GM06990 (cell line): Measurements from ENCODE around the gene KLF13.
"Not testable (repeated sequence)": the region's sequence is repeated elsewhere in the genome, so short reads cannot be mapped to it uniquely, and the experiment has no call there.

ENCODE experiments used
- DNase-seq: peaks from one replicate; pipeline ENCODE4 v3.0.0-alpha.2; 2011; ENCODE audit not compliant: insufficient read length; ENCODE audit errors: extremely low read depth
- H3K27me3 ChIP-seq: replicated peaks from 2 replicates; pipeline ENCODE4 v1.6.0; 2011; ENCODE audit warnings: low read length; ENCODE audit not compliant: control insufficient read depth, insufficient read depth
- H3K36me3 ChIP-seq: 2 replicates; pipeline ENCODE4 v1.5.1; 2011; ENCODE audit warnings: low read length; ENCODE audit not compliant: control insufficient read depth, insufficient read depth
- H3K4me3 ChIP-seq: replicated peaks from 2 replicates; pipeline ENCODE4 v1.5.1; 2011; ENCODE audit warnings: low read depth, mild to moderate bottlenecking, control low read depth, low read length
- TF ChIP-seq, protein P1 (sequence below): IDR thresholded peaks from 2 replicates; pipeline ENCODE4 v1.5.1; 2011; ENCODE audit warnings: low read length, control low read depth, mild to moderate bottlenecking, inconsistent platforms; ENCODE audit not compliant: insufficient read depth, poor library complexity, severe bottlenecking

Gene KLF13

DNA sequence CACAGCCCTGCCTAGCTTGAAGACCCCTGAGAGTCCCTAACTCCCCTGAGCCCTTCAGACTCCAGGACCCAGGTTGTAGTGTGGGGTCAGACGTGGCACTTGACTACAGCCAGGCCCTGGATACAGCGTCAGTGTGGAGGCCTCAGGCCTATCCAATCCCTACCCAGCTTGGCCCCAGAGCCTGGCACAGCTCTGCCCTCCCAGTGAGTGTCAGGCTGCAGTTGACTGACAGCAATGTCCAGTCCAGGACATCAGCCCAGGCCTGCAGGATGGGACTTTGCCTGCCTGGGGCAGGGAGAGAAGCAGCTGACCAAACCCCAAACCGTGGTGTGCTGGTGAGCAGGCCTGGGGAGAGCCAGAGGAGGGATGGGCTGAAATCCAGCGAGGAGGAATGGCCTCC, 27.3 kb downstream of the KLF13 start:
- H3K4me3 ChIP-seq: no peak overlapping the region
- H3K36me3 ChIP-seq: peaks cover 16% of the 10 kb centered on the region
- H3K27me3 ChIP-seq: no peaks in the 10 kb centered on the region
- DNase-seq: no peak
- TF ChIP-seq, protein P1, sequence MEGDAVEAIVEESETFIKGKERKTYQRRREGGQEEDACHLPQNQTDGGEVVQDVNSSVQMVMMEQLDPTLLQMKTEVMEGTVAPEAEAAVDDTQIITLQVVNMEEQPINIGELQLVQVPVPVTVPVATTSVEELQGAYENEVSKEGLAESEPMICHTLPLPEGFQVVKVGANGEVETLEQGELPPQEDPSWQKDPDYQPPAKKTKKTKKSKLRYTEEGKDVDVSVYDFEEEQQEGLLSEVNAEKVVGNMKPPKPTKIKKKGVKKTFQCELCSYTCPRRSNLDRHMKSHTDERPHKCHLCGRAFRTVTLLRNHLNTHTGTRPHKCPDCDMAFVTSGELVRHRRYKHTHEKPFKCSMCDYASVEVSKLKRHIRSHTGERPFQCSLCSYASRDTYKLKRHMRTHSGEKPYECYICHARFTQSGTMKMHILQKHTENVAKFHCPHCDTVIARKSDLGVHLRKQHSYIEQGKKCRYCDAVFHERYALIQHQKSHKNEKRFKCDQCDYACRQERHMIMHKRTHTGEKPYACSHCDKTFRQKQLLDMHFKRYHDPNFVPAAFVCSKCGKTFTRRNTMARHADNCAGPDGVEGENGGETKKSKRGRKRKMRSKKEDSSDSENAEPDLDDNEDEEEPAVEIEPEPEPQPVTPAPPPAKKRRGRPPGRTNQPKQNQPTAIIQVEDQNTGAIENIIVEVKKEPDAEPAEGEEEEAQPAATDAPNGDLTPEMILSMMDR: no peak

DNA sequence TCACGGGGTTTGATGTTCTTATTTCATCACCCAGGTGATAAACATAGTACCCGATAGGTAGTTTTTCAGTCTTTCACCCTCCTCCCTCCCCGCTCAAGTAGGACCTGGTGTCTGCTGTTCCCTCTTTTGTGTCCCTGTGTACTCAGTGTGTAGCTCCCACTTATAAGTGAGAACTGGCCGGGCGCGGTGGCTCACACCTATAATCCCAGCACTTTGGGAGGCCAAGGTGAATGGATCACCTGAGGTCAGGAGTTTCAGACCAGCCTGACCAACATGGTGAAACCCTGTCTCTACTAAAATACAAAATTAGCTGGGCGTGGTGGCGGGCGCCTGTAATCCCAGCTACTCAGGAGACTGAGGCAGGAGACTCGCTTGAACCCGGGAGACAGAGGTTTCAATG, 29.5 kb downstream of the KLF13 start:
- H3K36me3 ChIP-seq, H3K4me3 ChIP-seq, DNase-seq, H3K27me3 ChIP-seq: not testable (repeated sequence)

DNA sequence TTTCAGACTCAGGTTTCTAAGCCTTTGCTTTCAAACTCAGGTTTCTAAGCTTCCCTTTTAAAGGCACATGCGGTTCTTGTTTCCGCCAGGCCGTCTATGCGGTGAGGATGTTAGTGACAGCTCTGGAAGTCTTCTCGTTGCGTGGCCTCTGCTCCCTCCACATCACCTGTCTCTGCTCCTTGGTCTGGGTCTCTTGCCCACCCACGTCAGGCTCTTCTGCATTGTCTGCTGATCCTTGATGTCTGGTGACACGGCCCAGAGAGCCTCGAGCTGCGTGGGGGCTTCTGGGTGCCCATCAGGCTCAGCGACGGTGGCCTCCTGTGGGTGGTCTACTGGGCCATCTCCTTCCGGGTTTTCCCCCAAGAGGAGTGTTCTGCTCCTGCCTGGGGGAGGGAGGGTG, 30.5 kb downstream of the KLF13 start:
- TF ChIP-seq, protein P1: no peak
- H3K27me3 ChIP-seq: no peaks in the 10 kb centered on the region
- H3K36me3 ChIP-seq: peaks cover 8% of the 10 kb centered on the region
- DNase-seq: no peak
- H3K4me3 ChIP-seq: no peak overlapping the region

DNA sequence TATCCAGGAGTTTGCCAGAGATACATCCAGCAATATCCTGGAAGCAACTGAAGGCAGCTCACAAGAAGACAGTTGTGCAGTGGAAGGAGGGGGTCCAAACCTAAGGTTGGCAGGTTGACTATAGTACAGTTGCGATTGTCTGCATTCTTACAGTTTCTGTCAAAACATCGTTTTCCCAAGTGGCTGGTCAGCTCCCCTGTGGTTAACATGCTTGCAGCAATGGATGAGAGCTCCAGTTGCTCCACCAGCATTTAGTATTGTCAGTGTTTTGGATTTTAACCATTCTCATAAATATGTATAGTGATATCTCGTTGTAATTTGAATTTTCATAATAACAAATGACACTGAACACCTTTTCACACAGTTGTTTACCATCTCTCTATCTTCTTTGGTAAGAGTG, 31.5 kb downstream of the KLF13 start:
- Histone ChIP-seq H3K36me3 (peaks cover 8% of the 10 kb centered on the region), H3K27me3 (no peaks in the 10 kb centered on the region), H3K4me3 (no peak overlapping the region)
- no peak for DNase-seq
- TF ChIP-seq, protein P1: no peak

DNA sequence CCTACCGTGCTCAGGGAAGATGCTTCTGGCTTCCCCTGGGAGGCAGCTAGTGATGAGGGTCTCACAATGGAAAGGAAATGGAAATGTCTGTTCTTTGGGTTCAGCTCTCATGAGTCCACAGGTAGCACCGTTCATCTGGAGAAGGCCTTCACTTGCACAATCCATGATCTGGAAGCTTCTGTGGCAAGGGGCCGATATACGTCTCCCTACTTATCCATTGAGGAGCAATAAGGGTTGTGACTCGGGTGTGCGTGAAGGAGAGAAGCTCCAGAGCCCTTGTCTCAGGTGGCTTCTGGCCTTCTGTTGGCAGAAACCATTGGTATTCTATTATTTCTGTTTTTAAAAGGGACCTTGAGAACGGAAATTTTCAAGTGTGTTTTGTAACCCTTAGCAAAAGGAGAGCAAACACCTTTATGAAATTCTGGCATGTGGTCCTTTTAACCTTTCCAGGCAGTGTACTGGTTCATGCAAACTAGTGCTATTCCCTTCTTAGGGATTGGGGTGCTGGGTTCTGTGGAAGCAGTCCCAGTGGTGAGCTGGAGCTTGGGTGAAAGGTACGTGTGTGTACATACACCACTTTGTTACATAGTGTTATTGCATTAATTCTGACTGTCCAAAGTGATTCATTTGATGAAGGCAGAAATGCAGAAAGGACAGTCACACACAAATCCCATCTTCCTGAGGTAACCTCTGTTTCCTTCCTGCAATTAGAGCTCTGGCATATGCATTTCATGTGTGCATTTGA, 32.5 kb downstream of the KLF13 start:
- TF ChIP-seq, protein P1: no peak
- Histone ChIP-seq H3K4me3 (no peak overlapping the region), H3K27me3 (no peaks in the 10 kb centered on the region), H3K36me3 (peaks cover 6% of the 10 kb centered on the region)
- DNase-seq: no peak

DNA sequence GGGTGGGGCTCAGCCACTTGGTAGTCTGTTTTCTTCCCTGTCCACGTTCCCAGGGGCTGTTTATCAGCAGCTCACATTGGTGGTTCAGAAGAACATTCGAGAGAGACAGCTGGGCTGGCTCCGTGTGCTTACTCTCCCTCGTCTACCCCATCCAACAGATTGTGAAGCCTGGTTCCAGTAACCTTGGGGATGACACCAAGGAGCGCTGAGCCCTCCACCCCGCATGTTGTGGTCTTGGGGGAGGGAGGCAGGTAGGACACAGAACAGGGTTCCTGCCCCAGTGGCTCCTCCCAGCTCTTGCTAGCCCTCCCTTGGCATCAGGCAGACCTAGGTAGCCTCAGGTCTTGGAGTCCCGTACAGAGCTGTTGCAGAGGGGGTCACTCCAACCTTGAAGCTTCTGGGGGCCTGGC, 33.1 kb downstream of the KLF13 start:
- TF ChIP-seq, protein P1: no peak
- H3K36me3 ChIP-seq: peaks cover 6% of the 10 kb centered on the region
- no peak for DNase-seq
- H3K27me3 ChIP-seq: no peaks in the 10 kb centered on the region
- no peak overlapping the region for H3K4me3 ChIP-seq
